ENCODE data around the gene IL10. TPM values are rescaled to one million over a fixed set of nuclear protein-coding genes. Genes with fewer than 3 reads are reported as not detected.

The IL10 gene
- polyA plus RNA-seq, 1 donor (not counting 4 experiments of a cell fraction or from before 2014, with no cell fraction given): not detected

GRCh38 chr1:206784471-206784903 lies 12.2 kb upstream of the IL10 start:
- DNase-seq (ENCODE audit: low read depth, low spot score): no peak
- H3K9me1 ChIP-seq (ENCODE audit: control insufficient read depth, extremely low read depth, insufficient read depth, low read length): no peaks in the 10 kb centered on the region
- no peaks in the 10 kb centered on the region for H3K4me1 ChIP-seq (ENCODE audit: control insufficient read depth, extremely low read depth, insufficient read depth, low read length)
- no peak overlapping the region for H2AFZ ChIP-seq (ENCODE audit: control insufficient read depth, low read length)
- H4K20me1 ChIP-seq (ENCODE audit: control insufficient read depth, extremely low read depth, insufficient read depth, low read length): no peaks in the 10 kb centered on the region
- dilution Hi-C loops (cut with MboI; ENCODE audit: extremely low pct_ligation_motif_present, low sequenced_read_pairs): no loop called here
- no peaks in the 10 kb centered on the region for H3K36me3 ChIP-seq (ENCODE audit: control insufficient read depth in 2 of 2, extremely low read depth in 1 of 2, insufficient read depth in 2 of 2, low read length in 2 of 2)
- no peak overlapping the region for H3K27ac ChIP-seq (ENCODE audit: control insufficient read depth, insufficient read depth, low read length)
- no peak overlapping the region for H3K4me2 ChIP-seq (ENCODE audit: control insufficient read depth, extremely low read depth, insufficient read depth, low read depth, low read length)
- no peak for TF ChIP-seq EZH2 (IDR thresholded peaks at IDR 0.05; ENCODE audit: low read length)
- no peak for TF ChIP-seq CTCF (optimal IDR thresholded peaks at IDR 0.05 in 1 of 3, IDR thresholded peaks at IDR 0.05 in 1 of 3, conservative IDR thresholded peaks at IDR 0.05 in 1 of 3; ENCODE audit: extremely low read depth in 1 of 3, insufficient read depth in 2 of 3, low read length in 3 of 3)
- H3K9ac ChIP-seq (ENCODE audit: control insufficient read depth, extremely low read depth, insufficient read depth, low read length): no peak overlapping the region
- no peak overlapping the region for H3K4me3 ChIP-seq (ENCODE audit: control insufficient read depth in 2 of 3, extremely low read depth in 1 of 3, insufficient read depth in 2 of 3, low read depth in 1 of 3, low read length in 3 of 3)
- FAIRE-seq: no peak
- H3K9me3 ChIP-seq (ENCODE audit: control insufficient read depth, low read depth, low read length): no peaks in the 10 kb centered on the region
- H3K79me2 ChIP-seq (ENCODE audit: control insufficient read depth, insufficient read depth, low read length): no peaks in the 10 kb centered on the region
- H3K27me3 ChIP-seq (ENCODE audit: control insufficient read depth, extremely low read depth, insufficient read depth, low read length): no peaks in the 10 kb centered on the region

- no peaks in the 10 kb centered on the region for H4K20me1 ChIP-seq (ENCODE audit: control insufficient read depth, extremely low read depth, insufficient read depth, low read length)
- no peak for TF ChIP-seq EZH2 (IDR thresholded peaks at IDR 0.05; ENCODE audit: low read length)
- TF ChIP-seq CTCF (optimal IDR thresholded peaks at IDR 0.05 in 1 of 3, IDR thresholded peaks at IDR 0.05 in 1 of 3, conservative IDR thresholded peaks at IDR 0.05 in 1 of 3; ENCODE audit: extremely low read depth in 1 of 3, insufficient read depth in 2 of 3, low read length in 3 of 3): no peak
- H3K4me3 ChIP-seq (ENCODE audit: control insufficient read depth in 2 of 3, extremely low read depth in 1 of 3, insufficient read depth in 2 of 3, low read depth in 1 of 3, low read length in 3 of 3): no peak overlapping the region
- H3K36me3 ChIP-seq (ENCODE audit: control insufficient read depth in 2 of 2, extremely low read depth in 1 of 2, insufficient read depth in 2 of 2, low read length in 2 of 2): no peaks in the 10 kb centered on the region
- no peak overlapping the region for H3K27ac ChIP-seq (ENCODE audit: control insufficient read depth, insufficient read depth, low read length)
- no peak for FAIRE-seq
- H2AFZ ChIP-seq (ENCODE audit: control insufficient read depth, low read length): no peak overlapping the region
- no peak overlapping the region for H3K4me2 ChIP-seq (ENCODE audit: control insufficient read depth, extremely low read depth, insufficient read depth, low read depth, low read length)
- H3K9me1 ChIP-seq (ENCODE audit: control insufficient read depth, extremely low read depth, insufficient read depth, low read length): no peaks in the 10 kb centered on the region
- H3K9ac ChIP-seq (ENCODE audit: control insufficient read depth, extremely low read depth, insufficient read depth, low read length): no peak overlapping the region
- H3K79me2 ChIP-seq (ENCODE audit: control insufficient read depth, insufficient read depth, low read length): no peaks in the 10 kb centered on the region
- dilution Hi-C loops (cut with MboI; ENCODE audit: extremely low pct_ligation_motif_present, low sequenced_read_pairs): no loop called here
- no peaks in the 10 kb centered on the region for H3K27me3 ChIP-seq (ENCODE audit: control insufficient read depth, extremely low read depth, insufficient read depth, low read length)
- no peaks in the 10 kb centered on the region for H3K9me3 ChIP-seq (ENCODE audit: control insufficient read depth, low read depth, low read length)
- DNase-seq (ENCODE audit: low read depth, low spot score): no peak
- H3K4me1 ChIP-seq (ENCODE audit: control insufficient read depth, extremely low read depth, insufficient read depth, low read length): no peaks in the 10 kb centered on the region
Measured at GRCh38 chr1:206783506-206783905, 11.2 kb upstream of the IL10 start.

All from keratinocyte (primary cell).